Hepatocyte (in vitro differentiated cells): Measurements from ENCODE around the gene CSH1.
A peak's percentile ranks its signal among the peaks of the same experiment; 100 is the strongest.

Experiments
- CTCF ChIP-seq: fragments of 200-600 bp; sonication (generic); IDR thresholded peaks from 2 replicates; pipeline ENCODE4 v1.5.1; 2016; ENCODE audit warnings: antibody characterized with exemption, mild to moderate bottlenecking; ENCODE audit not compliant: poor library complexity
- EZH2 ChIP-seq: fragments of 200-600 bp; sonication (generic); IDR thresholded peaks from 2 replicates; pipeline ENCODE4 v1.6.1; 2016; ENCODE audit warnings: antibody characterized with exemption, mild to moderate bottlenecking, borderline replicate concordance
- EZH2phosphoT487 ChIP-seq: fragments of 200-600 bp; sonication (generic); IDR thresholded peaks from one replicate; pipeline ENCODE4 v1.6.1; 2018; ENCODE audit warnings: antibody characterized with exemption, mild to moderate bottlenecking, low read depth, moderate library complexity; ENCODE audit not compliant: unreplicated experiment, severe bottlenecking

GRCh38 chr17:63911657-63912100 lies 15.3 kb upstream of the CSH1 start:
- TF ChIP-seq CTCF, result peak; percentile 80
- TF ChIP-seq EZH2phosphoT487, result no peak
- TF ChIP-seq EZH2, result no peak
